Measurements from ENCODE around the gene TXLNA.

TXLNA gene

GRCh38 chr1:32201011-32201855, 21.8 kb downstream of the TXLNA start:
- Histone ChIP-seq H3K9ac (ENCODE audit: low read length) (peak overlapping the region; percentile 6), H3K9me3 (ENCODE audit: control insufficient read depth, low read length) (no peaks in the 10 kb centered on the region), H3K36me3 (ENCODE audit: control insufficient read depth, insufficient read depth, low read length) (peaks cover 7% of the 10 kb centered on the region), H3K4me1 (ENCODE audit: control insufficient read depth, insufficient read depth, low read length) (peaks cover 27% of the 10 kb centered on the region), H3K4me3 (ENCODE audit: low read length) (peak overlapping the region; percentile 9), H3K27me3 (ENCODE audit: control insufficient read depth, insufficient read depth, low read length) (no peaks in the 10 kb centered on the region)

DNA sequence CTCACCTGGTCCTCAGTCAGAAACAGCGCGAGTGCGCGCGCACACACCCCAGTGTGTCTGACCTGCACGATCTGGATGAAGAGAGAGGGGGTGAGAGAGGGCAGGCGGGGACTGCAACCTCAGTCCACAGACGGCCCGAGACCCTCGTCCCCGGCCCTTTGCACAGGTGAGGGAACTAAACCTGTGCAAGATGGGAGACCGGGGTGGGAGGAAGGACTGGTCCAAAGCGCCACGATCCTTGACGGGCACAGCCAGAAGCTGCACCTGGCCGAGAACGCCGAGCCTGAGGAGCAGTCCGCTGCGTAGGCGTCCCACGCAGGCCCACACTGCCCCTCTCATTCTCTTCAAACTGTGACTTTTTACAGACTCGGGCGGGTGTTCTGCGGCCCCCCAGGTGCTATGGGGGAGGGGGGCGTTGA, 25.5 kb downstream of the TXLNA start:
- H3K9me3 ChIP-seq (ENCODE audit: control insufficient read depth, low read length), result no peaks in the 10 kb centered on the region
- H3K36me3 ChIP-seq (ENCODE audit: control insufficient read depth, insufficient read depth, low read length), result no peaks in the 10 kb centered on the region
- peak overlapping the region; percentile 73 for H3K9ac ChIP-seq (ENCODE audit: low read length)
- H3K4me3 ChIP-seq (ENCODE audit: low read length), result peak overlapping the region; percentile 32
- H3K27me3 ChIP-seq (ENCODE audit: control insufficient read depth, insufficient read depth, low read length), result no peaks in the 10 kb centered on the region
- H3K4me1 ChIP-seq (ENCODE audit: control insufficient read depth, insufficient read depth, low read length), result peaks cover 47% of the 10 kb centered on the region

- peak within 1 kb of the TSS; percentile 73 for H3K9ac ChIP-seq (ENCODE audit: low read length)
- peaks cover 41% of the 10 kb centered on the region for H3K4me1 ChIP-seq (ENCODE audit: control insufficient read depth, insufficient read depth, low read length)
- peak within 1 kb of the TSS; percentile 32 for H3K4me3 ChIP-seq (ENCODE audit: low read length)
- no peaks in the 10 kb centered on the region for H3K27me3 ChIP-seq (ENCODE audit: control insufficient read depth, insufficient read depth, low read length)
- no peaks in the 10 kb centered on the region for H3K36me3 ChIP-seq (ENCODE audit: control insufficient read depth, insufficient read depth, low read length)
- no peaks in the 10 kb centered on the region for H3K9me3 ChIP-seq (ENCODE audit: control insufficient read depth, low read length)
Measured at GRCh38 chr1:32205401-32206370, 26.2 kb downstream of the TXLNA start, which contains the start of gene IQCC. IQCC (plus strand) TSS chr1:32205671; CDS start chr1:32205682, 11 bp downstream.

GRCh38 chr1:32208469-32208868, 29.0 kb downstream of the TXLNA start:
- Histone ChIP-seq H3K9ac (ENCODE audit: low read length) (no peak overlapping the region), H3K9me3 (ENCODE audit: control insufficient read depth, low read length) (no peaks in the 10 kb centered on the region), H3K27me3 (ENCODE audit: control insufficient read depth, insufficient read depth, low read length) (no peaks in the 10 kb centered on the region), H3K36me3 (ENCODE audit: control insufficient read depth, insufficient read depth, low read length) (no peaks in the 10 kb centered on the region), H3K4me1 (ENCODE audit: control insufficient read depth, insufficient read depth, low read length) (peaks cover 31% of the 10 kb centered on the region), H3K4me3 (ENCODE audit: low read length) (no peak overlapping the region)

GRCh38 chr1:32208891-32209328, 29.4 kb downstream of the TXLNA start, which contains the start of gene DCDC2B:
DCDC2B (plus strand) TSS chr1:32209089; CDS start chr1:32209094, 5 bp downstream.
- H3K9me3 ChIP-seq (ENCODE audit: control insufficient read depth, low read length), result no peaks in the 10 kb centered on the region
- H3K4me1 ChIP-seq (ENCODE audit: control insufficient read depth, insufficient read depth, low read length), result peaks cover 31% of the 10 kb centered on the region
- no peak within 1 kb of the TSS for H3K4me3 ChIP-seq (ENCODE audit: low read length)
- H3K27me3 ChIP-seq (ENCODE audit: control insufficient read depth, insufficient read depth, low read length), result no peaks in the 10 kb centered on the region
- H3K36me3 ChIP-seq (ENCODE audit: control insufficient read depth, insufficient read depth, low read length), result no peaks in the 10 kb centered on the region
- H3K9ac ChIP-seq (ENCODE audit: low read length), result no peak within 1 kb of the TSS

- Histone ChIP-seq H3K4me1 (ENCODE audit: control insufficient read depth, insufficient read depth, low read length) (peaks cover 19% of the 10 kb centered on the region), H3K9ac (ENCODE audit: low read length) (no peak overlapping the region), H3K9me3 (ENCODE audit: control insufficient read depth, low read length) (no peaks in the 10 kb centered on the region), H3K36me3 (ENCODE audit: control insufficient read depth, insufficient read depth, low read length) (peaks cover 11% of the 10 kb centered on the region), H3K27me3 (ENCODE audit: control insufficient read depth, insufficient read depth, low read length) (no peaks in the 10 kb centered on the region), H3K4me3 (ENCODE audit: low read length) (no peak overlapping the region)
Measured at GRCh38 chr1:32215629-32216480, 36.4 kb downstream of the TXLNA start.

- Histone ChIP-seq H3K4me1 (ENCODE audit: control insufficient read depth, insufficient read depth, low read length) (peaks cover 26% of the 10 kb centered on the region), H3K36me3 (ENCODE audit: control insufficient read depth, insufficient read depth, low read length) (peaks cover 11% of the 10 kb centered on the region), H3K9ac (ENCODE audit: low read length) (no peak overlapping the region), H3K4me3 (ENCODE audit: low read length) (no peak overlapping the region), H3K9me3 (ENCODE audit: control insufficient read depth, low read length) (no peaks in the 10 kb centered on the region), H3K27me3 (ENCODE audit: control insufficient read depth, insufficient read depth, low read length) (no peaks in the 10 kb centered on the region)
Measured at GRCh38 chr1:32216566-32216965, 37.1 kb downstream of the TXLNA start.

DNA sequence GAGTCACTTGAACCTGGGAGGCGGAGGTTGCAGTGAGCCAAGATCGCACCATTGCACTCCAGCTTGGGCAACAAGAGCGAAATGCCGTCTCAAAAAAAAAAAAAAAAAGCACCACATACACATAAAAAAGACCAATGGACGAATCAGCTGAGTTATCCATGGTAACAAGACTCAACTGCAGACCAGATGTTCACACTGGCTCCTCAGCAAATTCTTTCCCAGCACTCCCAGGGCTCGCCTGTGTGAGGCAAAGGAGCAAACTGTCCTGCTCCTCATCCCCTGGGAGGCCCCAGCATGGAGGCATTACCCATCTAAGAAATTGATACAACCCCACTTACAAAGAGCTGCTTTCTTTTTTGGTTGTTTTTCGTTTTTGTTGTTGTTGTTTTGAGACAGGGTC, 39.5 kb downstream of the TXLNA start:
- Histone ChIP-seq H3K9me3 (ENCODE audit: control insufficient read depth, low read length) (no peaks in the 10 kb centered on the region), H3K4me1 (ENCODE audit: control insufficient read depth, insufficient read depth, low read length) (peaks cover 39% of the 10 kb centered on the region), H3K36me3 (ENCODE audit: control insufficient read depth, insufficient read depth, low read length) (peaks cover 11% of the 10 kb centered on the region), H3K4me3 (ENCODE audit: low read length) (no peak overlapping the region), H3K9ac (ENCODE audit: low read length) (no peak overlapping the region), H3K27me3 (ENCODE audit: control insufficient read depth, insufficient read depth, low read length) (no peaks in the 10 kb centered on the region)

DNA sequence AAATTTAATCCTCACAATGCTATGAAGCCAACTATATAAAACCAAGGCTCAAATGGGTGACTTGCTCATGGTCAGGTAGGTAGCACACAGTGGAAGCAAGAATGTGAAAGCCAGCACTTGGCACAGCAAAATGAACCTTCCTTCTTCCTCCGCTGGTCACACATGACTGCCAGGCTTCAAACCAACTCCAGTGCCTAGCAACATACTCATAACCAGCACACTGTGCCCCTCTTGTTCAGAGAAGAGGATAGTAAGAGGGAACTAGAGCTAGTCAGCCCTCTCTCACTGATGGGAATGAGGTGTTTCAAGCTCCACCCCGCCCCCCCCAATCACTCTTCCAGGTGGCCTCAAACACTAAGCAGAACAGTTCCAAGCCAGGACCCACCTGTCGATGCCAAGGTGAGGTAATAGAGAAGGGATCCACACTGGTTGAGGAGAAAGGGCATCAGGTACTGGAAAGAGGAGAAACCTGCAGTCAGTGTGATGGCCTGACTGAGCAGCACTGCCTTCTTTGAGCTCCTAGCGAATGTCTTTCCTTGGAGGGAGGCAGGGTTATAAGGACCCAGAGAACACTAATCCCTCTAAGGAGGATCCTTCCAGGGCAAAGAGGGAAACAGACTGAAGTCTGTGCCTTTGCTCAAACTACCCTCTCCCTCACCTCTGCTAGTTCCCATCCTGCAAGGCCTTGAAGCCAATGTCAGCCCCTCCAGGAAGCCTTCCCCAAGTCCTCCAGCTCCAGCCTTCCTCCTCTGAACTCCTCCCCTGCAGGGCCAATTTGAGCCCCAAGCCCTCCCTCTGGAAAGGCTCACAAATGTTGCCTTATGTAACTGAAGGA, 41.5 kb downstream of the TXLNA start:
- no peaks in the 10 kb centered on the region for H3K9me3 ChIP-seq (ENCODE audit: control insufficient read depth, low read length)
- H3K4me1 ChIP-seq (ENCODE audit: control insufficient read depth, insufficient read depth, low read length), result peaks cover 33% of the 10 kb centered on the region
- peak overlapping the region; percentile 94 for H3K4me3 ChIP-seq (ENCODE audit: low read length)
- no peaks in the 10 kb centered on the region for H3K27me3 ChIP-seq (ENCODE audit: control insufficient read depth, insufficient read depth, low read length)
- H3K36me3 ChIP-seq (ENCODE audit: control insufficient read depth, insufficient read depth, low read length), result no peaks in the 10 kb centered on the region
- H3K9ac ChIP-seq (ENCODE audit: low read length), result peak overlapping the region; percentile 99

GRCh38 chr1:32221581-32221979, 42.1 kb downstream of the TXLNA start:
- no peaks in the 10 kb centered on the region for H3K36me3 ChIP-seq (ENCODE audit: control insufficient read depth, insufficient read depth, low read length)
- peaks cover 27% of the 10 kb centered on the region for H3K4me1 ChIP-seq (ENCODE audit: control insufficient read depth, insufficient read depth, low read length)
- H3K9ac ChIP-seq (ENCODE audit: low read length), result peak overlapping the region; percentile 99
- no peaks in the 10 kb centered on the region for H3K9me3 ChIP-seq (ENCODE audit: control insufficient read depth, low read length)
- H3K4me3 ChIP-seq (ENCODE audit: low read length), result peak overlapping the region; percentile 94
- no peaks in the 10 kb centered on the region for H3K27me3 ChIP-seq (ENCODE audit: control insufficient read depth, insufficient read depth, low read length)
